DOHH2 (cell line): ENCODE measurements around the gene ZDHHC16.
A peak's percentile ranks its signal among the peaks of the same experiment; 100 is the strongest.

ENCODE experiments used
- H3F3A ChIP-seq: fragments of 200-600 bp; sonication (generic), shearing (Covaris generic); 2 replicates; pipeline ENCODE4 v1.6.0; 2016; ENCODE audit warnings: antibody characterized with exemption, mild to moderate bottlenecking; ENCODE audit not compliant: control insufficient read depth, insufficient read depth
- H3K27ac ChIP-seq: fragments of 200-600 bp; sonication (generic); 2 replicates; pipeline ENCODE4 v1.5.1; 2014; ENCODE audit warnings: low read depth, mild to moderate bottlenecking, low read length, moderate library complexity
- H3K27me3 ChIP-seq: fragments of 200-600 bp; sonication (generic); 2 replicates; pipeline ENCODE4 v1.6.1; 2014; ENCODE audit warnings: mild to moderate bottlenecking, low read length, mixed read lengths; ENCODE audit not compliant: control insufficient read depth
- H3K36me3 ChIP-seq: fragments of 200-600 bp; sonication (generic); 2 replicates; pipeline ENCODE4 v1.6.1; 2014; ENCODE audit warnings: mild to moderate bottlenecking, low read length, moderate library complexity, mixed read lengths; ENCODE audit not compliant: control insufficient read depth
- H3K4me1 ChIP-seq: fragments of 200-600 bp; sonication (generic); 2 replicates; pipeline ENCODE4 v1.6.1; 2014; ENCODE audit warnings: mild to moderate bottlenecking, low read length, mixed read lengths; ENCODE audit not compliant: control insufficient read depth
- H3K4me2 ChIP-seq: fragments of 200-600 bp; sonication (generic); 2 replicates; pipeline ENCODE4 v1.6.0; 2014; ENCODE audit warnings: mild to moderate bottlenecking, low read length, moderate library complexity
- H3K4me3 ChIP-seq: fragments of 200-600 bp; sonication (generic); 2 replicates; pipeline ENCODE4 v1.5.1; 2014; ENCODE audit warnings: mild to moderate bottlenecking, low read length, mixed read lengths
- H3K79me2 ChIP-seq: fragments of 200-600 bp; sonication (generic); 2 replicates; pipeline ENCODE4 v1.6.1; 2014; ENCODE audit warnings: mild to moderate bottlenecking, low read length, mixed read lengths; ENCODE audit not compliant: control insufficient read depth
- H3K9me2 ChIP-seq: fragments of 200-600 bp; sonication (generic); replicated peaks from 2 replicates; pipeline ENCODE4 v1.6.1; 2014; ENCODE audit warnings: mild to moderate bottlenecking, low read length, mixed read lengths; ENCODE audit not compliant: control insufficient read depth
- H3K9me3 ChIP-seq: fragments of 200-600 bp; sonication (generic); 2 replicates; pipeline ENCODE4 v1.6.1; 2014; ENCODE audit warnings: antibody characterized with exemption, low read length, mixed read lengths; ENCODE audit not compliant: control insufficient read depth, insufficient read depth
- H4K20me1 ChIP-seq: fragments of 200-600 bp; sonication (generic); 2 replicates; pipeline ENCODE4 v1.6.0; 2014; ENCODE audit warnings: low read depth, mild to moderate bottlenecking, antibody characterized with exemption, low read length, moderate library complexity; ENCODE audit not compliant: control insufficient read depth, insufficient read depth
- CTCF ChIP-seq: fragments of 200-600 bp; sonication (generic); IDR thresholded peaks from one replicate; pipeline ENCODE4 v1.5.1; 2014; ENCODE audit warnings: antibody characterized with exemption, mild to moderate bottlenecking, low read depth, low read length; ENCODE audit not compliant: poor library complexity, severe bottlenecking
- EZH2phosphoT487 ChIP-seq: fragments of 200-600 bp; sonication (generic); IDR thresholded peaks from 2 replicates; pipeline ENCODE4 v1.6.1; 2017; ENCODE audit warnings: borderline replicate concordance, mild to moderate bottlenecking, antibody characterized with exemption, low read length, moderate library complexity, mixed read lengths

ZDHHC16 gene

GRCh38 chr10:97428572-97428981 lies 17.4 kb upstream of the ZDHHC16 start:
- Histone ChIP-seq H3K27ac (peak overlapping the region; percentile 9; the same call in 1 of the 2 replicates), H3K79me2 (peaks cover 62% of the 10 kb centered on the region)

GRCh38 chr10:97434055-97434454 lies 11.9 kb upstream of the ZDHHC16 start:
- H3K4me3 ChIP-seq, result no peak overlapping the region
- TF ChIP-seq EZH2phosphoT487 (no peak), CTCF (no peak)
- peaks cover 15% of the 10 kb centered on the region for H3K4me1 ChIP-seq
- peaks cover 76% of the 10 kb centered on the region for H3K36me3 ChIP-seq
- H3K9me2 ChIP-seq, result no peaks in the 10 kb centered on the region
- H3K27me3 ChIP-seq, result no peaks in the 10 kb centered on the region
- peaks cover 51% of the 10 kb centered on the region for H3F3A ChIP-seq
- H3K4me2 ChIP-seq, result no peak overlapping the region
- H4K20me1 ChIP-seq, result peaks cover 3% of the 10 kb centered on the region; the same call in 1 of the 2 replicates
- H3K9me3 ChIP-seq, result no peaks in the 10 kb centered on the region
- peaks cover 25% of the 10 kb centered on the region for H3K79me2 ChIP-seq
- H3K27ac ChIP-seq, result peak overlapping the region; percentile 16; the same call in 1 of the 2 replicates

More at GRCh38 chr10:97428572-97428981, 17.4 kb upstream of the ZDHHC16 start:
- H4K20me1 ChIP-seq, result peaks cover 21% of the 10 kb centered on the region
- H3K36me3 ChIP-seq, result peaks cover 66% of the 10 kb centered on the region
- no peak for TF ChIP-seq EZH2phosphoT487
- no peak for TF ChIP-seq CTCF
- peak overlapping the region; percentile 82 for H3K4me2 ChIP-seq
- H3F3A ChIP-seq, result peaks cover 50% of the 10 kb centered on the region
- no peaks in the 10 kb centered on the region for H3K27me3 ChIP-seq
- H3K9me2 ChIP-seq, result no peaks in the 10 kb centered on the region
- H3K4me3 ChIP-seq, result peak overlapping the region; percentile 95
- H3K4me1 ChIP-seq, result peaks cover 42% of the 10 kb centered on the region
- no peaks in the 10 kb centered on the region for H3K9me3 ChIP-seq

GRCh38 chr10:97434557-97434956 lies 11.4 kb upstream of the ZDHHC16 start:
- Histone ChIP-seq H3K4me1 (peaks cover 11% of the 10 kb centered on the region; the same call in 1 of the 2 replicates), H3K79me2 (peaks cover 20% of the 10 kb centered on the region), H3K27me3 (no peaks in the 10 kb centered on the region), H3K27ac (peak overlapping the region; percentile 16; the same call in 1 of the 2 replicates), H3F3A (peaks cover 48% of the 10 kb centered on the region), H4K20me1 (no peaks in the 10 kb centered on the region), H3K36me3 (peaks cover 74% of the 10 kb centered on the region), H3K9me3 (no peaks in the 10 kb centered on the region), H3K4me2 (no peak overlapping the region), H3K4me3 (no peak overlapping the region), H3K9me2 (no peaks in the 10 kb centered on the region)
- TF ChIP-seq CTCF (no peak), EZH2phosphoT487 (no peak)
